ENCODE results near the gene AKNAD1.

DNA sequence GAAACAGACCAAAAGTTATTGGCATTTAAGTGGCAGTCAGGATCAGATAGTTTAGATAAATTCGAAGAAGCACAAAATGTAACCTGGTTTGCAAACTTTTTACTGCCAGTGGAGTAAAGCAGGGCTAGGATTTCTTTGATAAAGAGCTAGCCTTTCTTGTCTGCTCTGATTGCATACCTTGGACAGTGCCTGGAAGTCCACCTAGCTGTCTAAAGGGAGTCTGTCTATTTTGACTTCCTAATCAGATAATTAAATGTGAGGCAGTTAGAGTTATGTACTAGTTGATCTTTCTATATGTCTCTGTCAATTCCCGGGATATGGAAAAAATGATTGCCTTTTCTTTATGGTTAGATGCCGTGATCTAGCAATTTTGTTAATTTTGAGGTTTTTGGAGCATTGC lies 24.0 kb upstream of the AKNAD1 start:
- TF ChIP-seq HDAC2 (IDR thresholded peaks at IDR 0.05; ENCODE audit: borderline replicate concordance in 1 of 2, low read depth in 2 of 2, low read length in 2 of 2) (no peak), GABPA (IDR thresholded peaks at IDR 0.05; ENCODE audit: borderline replicate concordance, insufficient read depth, low read length) (no peak), POLR2AphosphoS5 (IDR thresholded peaks at IDR 0.05; ENCODE audit: low read depth, low read length) (no peak), RAD21 (IDR thresholded peaks at IDR 0.05 in 1 of 2, conservative IDR thresholded peaks at IDR 0.05 in 1 of 2; ENCODE audit: low read depth in 2 of 2, low read length in 2 of 2) (no peak), POLR2A (IDR thresholded peaks at IDR 0.05; ENCODE audit: control extremely low read depth in 1 of 2, low read depth in 2 of 2, low read length in 2 of 2) (no peak), EP300 (IDR thresholded peaks at IDR 0.05; ENCODE audit: borderline replicate concordance in 1 of 2, low read depth in 2 of 2, low read length in 2 of 2) (no peak), JUN (IDR thresholded peaks at IDR 0.05; ENCODE audit: low read depth, low read length) (no peak), JUND (IDR thresholded peaks at IDR 0.05; ENCODE audit: low read length) (no peak), RXRA (IDR thresholded peaks at IDR 0.05; ENCODE audit: insufficient read depth, low read depth, low read length) (no peak), BCL11A (IDR thresholded peaks at IDR 0.05; ENCODE audit: low read depth in 2 of 2, low read length in 2 of 2) (no peak)
- TF ChIP-seq, protein P1, sequence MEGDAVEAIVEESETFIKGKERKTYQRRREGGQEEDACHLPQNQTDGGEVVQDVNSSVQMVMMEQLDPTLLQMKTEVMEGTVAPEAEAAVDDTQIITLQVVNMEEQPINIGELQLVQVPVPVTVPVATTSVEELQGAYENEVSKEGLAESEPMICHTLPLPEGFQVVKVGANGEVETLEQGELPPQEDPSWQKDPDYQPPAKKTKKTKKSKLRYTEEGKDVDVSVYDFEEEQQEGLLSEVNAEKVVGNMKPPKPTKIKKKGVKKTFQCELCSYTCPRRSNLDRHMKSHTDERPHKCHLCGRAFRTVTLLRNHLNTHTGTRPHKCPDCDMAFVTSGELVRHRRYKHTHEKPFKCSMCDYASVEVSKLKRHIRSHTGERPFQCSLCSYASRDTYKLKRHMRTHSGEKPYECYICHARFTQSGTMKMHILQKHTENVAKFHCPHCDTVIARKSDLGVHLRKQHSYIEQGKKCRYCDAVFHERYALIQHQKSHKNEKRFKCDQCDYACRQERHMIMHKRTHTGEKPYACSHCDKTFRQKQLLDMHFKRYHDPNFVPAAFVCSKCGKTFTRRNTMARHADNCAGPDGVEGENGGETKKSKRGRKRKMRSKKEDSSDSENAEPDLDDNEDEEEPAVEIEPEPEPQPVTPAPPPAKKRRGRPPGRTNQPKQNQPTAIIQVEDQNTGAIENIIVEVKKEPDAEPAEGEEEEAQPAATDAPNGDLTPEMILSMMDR (IDR thresholded peaks at IDR 0.05; ENCODE audit: control extremely low read depth in 1 of 3, insufficient read depth in 1 of 3, low read depth in 1 of 3, low read length in 3 of 3): no peak
- TF ChIP-seq, protein P2, sequence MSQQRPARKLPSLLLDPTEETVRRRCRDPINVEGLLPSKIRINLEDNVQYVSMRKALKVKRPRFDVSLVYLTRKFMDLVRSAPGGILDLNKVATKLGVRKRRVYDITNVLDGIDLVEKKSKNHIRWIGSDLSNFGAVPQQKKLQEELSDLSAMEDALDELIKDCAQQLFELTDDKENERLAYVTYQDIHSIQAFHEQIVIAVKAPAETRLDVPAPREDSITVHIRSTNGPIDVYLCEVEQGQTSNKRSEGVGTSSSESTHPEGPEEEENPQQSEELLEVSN (IDR thresholded peaks at IDR 0.05): no peak
